Activated effector memory CD4-positive, alpha-beta T cell treated with Interleukin-2 at 50 U/mL for 16 hours (primary cell): ENCODE results near the gene TRPM4.
"Not testable (repeated sequence)": the region's sequence is repeated elsewhere in the genome, so short reads cannot be mapped to it uniquely, and the experiment has no call there.

ENCODE experiments used
- DNase-seq: peaks from one replicate; pipeline ENCODE4 v3.0.0-alpha.2; 2020

Gene TRPM4

DNA sequence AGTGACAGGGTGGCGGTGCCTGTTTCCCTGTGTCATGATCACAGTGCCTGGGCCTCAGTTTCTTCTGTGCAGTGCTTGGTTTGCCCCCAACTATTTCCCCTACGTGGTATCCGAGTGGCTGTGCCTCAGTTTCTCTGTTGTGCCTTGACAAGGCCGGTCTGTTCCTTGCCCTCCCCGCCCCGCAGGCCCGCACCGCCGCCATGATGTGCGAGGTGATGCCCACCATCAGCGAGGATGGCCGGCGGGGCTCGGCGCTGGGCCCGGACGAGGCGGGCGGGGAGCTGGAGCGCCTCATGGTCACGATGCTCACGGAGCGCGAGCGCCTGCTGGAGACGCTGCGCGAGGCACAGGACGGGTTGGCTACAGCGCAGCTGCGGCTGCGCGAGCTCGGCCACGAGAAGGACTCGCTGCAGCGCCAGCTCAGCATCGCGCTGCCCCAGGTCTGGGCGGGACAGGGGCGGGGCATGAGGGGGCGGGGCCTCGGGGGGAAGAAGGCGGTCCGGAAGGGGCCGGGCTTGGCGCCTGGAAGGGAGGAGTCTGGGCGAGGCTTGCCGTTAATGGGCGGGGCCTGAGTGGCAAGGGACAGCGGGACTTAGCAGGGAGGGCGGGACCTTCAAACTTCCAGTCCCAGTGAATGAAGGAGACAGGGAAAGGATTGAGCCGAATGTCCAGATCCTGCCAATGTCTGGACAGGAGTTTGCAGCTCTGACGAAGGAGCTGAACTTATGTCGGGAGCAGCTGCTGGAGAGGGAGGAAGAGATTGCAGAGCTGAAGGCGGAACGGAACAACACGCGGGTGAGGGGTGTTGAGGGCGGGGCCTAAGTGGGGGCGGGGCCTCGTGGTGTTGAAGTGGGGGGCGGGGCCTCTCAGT lies 29.7 kb upstream of the TRPM4 start:
- DNase-seq = peak; percentile 91

DNA sequence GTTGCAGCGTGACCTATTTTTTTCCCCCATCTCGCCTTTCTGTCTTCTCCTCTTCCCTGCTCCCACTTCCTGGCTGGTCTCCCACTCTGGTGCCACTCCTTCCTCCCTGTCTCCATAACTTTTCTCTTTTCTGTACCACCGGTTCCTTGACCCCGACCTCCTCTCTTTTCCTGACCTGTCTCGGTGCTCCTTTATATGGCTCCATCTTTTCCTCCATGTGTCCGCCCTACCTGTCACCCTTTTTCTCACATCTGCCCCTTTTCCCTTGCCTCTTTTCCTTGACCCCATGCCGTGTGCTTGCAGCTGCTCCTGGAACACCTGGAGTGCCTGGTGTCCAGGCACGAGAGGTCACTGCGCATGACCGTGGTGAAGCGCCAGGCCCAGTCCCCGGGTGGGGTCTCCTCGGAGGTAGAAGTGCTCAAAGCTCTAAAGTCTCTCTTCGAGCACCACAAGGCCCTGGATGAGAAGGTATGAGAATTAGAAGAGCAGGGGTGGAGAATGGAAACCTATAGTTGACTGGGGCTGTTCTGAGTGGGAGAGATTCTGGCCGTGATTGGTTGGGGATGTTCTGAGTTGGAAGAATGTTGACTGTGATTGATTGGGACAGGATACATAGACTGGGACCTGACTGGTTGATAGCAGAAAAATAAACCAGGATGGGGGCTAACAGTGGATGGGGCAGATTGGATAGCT lies 28.9 kb upstream of the TRPM4 start:
- DNase-seq = no peak

DNA sequence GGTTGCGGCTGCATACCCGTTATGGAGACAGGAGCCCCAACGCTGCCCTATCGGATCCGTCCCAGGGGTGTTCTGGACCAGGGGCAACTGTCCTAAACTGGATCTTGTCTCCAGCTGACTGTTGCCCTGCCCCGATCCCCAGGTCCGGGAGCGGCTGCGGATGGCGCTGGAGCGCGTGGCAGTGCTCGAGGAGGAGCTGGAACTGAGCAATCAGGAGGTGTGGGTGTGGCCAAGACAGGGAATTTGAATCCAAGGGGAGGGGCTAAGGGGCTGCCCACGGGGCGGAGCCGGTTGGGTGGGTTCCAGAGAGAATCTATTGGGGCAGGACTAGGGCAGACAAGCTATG lies 28.4 kb upstream of the TRPM4 start:
- no peak for DNase-seq

DNA sequence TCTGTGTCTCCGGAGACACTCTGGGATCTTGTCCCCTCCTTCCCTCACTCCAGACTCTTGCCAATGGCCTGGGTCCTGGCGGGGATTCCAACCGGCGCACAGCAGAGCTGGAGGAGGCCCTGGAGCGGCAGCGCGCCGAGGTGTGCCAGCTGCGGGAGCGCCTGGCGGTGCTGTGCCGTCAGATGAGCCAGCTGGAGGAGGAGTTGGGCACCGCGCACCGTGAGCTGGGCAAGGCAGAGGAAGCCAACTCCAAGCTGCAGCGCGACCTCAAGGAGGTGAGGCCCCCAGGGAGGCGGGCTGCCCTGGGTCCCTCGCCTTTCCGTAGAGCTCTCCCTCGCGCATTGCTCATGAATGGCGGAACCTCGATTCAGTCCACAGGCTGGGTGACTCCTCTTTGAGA lies 27.3 kb upstream of the TRPM4 start:
- DNase-seq = no peak

DNA sequence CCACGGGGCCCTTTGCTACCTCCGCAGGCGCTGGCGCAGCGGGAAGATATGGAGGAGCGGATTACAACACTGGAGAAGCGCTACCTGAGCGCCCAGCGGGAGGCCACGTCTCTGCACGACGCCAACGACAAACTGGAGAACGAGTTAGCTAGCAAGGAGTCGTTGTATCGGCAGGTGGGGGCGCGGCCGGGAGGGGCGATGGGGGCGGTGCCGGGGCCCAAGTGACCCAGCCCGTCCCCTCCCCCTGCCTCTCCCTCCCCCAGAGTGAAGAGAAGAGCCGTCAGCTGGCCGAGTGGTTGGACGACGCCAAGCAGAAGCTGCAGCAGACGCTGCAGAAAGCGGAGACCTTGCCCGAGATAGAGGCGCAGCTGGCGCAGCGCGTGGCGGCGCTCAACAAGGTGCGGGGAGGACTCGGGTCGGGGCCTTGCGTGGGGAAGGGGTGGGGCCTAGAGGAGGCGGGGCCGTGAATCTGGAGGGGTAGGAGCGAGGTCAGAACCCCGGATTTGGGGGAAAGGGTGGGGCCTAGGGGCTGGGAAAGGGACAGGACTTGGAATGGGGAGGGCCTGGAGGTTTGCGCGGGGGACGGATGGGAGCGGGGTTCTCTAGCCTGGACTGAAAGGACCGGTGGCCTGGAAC lies 24.5 kb upstream of the TRPM4 start:
- no peak for DNase-seq

DNA sequence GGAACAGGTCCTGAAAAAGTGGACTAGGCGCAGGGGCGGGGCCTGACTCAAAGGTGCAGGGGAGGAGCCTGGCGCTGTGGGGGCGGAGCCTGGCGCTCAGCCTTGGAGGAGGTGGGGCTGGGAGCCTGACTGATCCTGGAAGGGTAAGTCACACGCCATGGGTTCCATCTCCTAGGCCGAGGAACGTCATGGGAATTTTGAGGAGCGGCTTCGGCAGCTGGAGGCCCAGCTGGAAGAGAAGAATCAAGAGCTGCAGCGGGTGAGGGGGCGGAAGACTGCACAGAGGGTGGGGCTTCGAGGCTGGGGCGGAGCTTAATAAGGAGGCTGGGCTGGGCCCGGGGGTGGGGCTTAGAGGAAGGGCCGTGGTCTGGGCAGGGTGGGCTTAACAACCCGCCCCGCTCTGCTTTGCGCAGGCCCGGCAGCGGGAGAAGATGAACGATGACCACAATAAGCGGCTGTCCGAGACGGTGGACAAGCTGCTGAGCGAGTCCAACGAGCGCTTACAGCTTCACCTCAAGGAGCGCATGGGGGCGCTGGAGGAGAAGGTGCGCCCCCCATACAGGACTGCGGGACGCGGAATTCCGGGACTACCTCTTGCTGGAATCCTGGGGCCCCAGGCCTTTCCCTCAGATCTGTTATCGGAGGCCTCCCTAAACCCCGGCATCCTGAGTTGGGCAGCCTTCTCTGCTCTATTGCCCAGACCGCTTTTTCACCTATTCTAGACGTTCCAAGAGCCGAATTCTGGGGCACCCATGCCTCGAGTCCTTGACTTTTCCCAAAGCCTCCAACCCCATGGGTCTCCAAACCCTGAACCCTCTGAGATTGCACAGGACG lies 23.8 kb upstream of the TRPM4 start:
- no peak for DNase-seq

DNA sequence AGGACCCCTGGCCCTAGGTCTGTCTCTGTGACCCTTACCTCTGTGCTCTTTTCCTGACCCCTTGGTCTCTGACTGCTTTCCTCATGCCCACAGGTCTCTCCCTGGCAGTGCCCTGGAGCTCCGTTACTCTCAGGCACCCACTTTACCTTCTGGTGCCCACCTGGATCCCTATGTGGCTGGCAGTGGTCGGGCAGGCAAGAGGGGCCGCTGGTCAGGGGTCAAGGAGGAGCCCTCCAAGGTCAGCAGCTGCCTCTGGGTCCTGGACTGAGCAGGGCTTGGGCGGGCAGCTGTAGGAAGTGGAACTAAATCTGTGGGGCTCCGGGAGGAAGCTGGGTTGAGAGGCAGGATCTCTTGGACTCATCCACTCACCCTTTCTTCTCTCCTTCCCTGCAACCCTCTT lies 21.9 kb upstream of the TRPM4 start:
- no peak for DNase-seq

DNA sequence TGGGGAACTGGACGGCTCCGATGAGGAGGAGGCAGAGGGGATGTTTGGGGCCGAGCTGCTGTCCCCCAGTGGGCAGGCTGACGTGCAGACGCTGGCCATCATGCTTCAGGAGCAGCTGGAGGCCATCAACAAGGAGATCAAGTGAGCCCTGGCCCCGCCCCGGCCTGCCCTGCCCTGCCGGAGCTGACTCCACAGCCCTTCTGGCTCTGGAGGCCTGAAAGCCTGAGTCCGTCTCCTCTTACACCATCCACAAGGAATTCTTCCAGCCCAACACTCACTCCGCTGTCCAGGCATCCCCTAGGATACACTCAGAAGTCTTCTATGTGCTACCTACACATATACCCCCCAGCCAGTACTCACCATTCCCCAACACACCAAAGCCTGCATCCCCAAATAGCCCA lies 20.8 kb upstream of the TRPM4 start:
- DNase-seq = no peak

DNA sequence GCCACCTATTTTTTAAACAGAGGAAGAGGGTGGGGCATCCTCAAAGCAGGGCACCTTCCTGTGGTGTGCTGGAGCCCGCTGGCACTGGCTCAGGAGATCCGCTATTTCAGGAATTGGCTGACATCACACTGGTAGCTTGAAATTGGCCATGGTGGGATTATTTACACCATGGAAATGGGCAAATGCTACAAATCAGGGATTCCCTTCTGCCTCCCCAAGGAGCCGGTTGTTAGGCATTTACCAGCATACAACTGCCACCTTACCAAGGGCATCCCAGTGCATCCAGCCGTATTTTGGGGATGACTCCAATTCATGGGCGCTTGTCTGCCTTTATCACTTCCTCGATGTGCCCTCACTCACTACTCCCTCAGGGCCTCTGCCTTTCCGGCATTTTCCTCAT lies 16.6 kb upstream of the TRPM4 start:
- no peak for DNase-seq

DNA sequence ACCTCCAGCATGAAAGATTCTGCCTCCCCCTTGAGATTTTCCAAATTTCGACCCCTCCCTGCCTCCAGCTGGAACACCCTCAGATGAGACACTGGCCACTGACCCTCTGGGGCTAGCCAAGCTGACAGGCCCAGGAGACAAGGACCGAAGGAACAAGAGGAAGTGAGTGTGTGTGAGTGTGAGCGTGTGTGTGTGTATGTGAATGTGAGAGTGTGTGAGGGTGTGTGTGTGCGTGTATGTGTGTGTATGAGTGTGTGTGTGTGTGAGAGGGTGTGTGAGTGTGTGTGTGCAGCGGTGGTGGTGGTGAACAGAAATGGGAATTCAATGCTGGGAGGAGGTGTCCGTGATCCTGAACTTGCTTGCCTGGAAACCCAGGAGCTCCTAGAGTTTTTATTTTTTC lies 16.2 kb upstream of the TRPM4 start:
- DNase-seq = no peak

DNA sequence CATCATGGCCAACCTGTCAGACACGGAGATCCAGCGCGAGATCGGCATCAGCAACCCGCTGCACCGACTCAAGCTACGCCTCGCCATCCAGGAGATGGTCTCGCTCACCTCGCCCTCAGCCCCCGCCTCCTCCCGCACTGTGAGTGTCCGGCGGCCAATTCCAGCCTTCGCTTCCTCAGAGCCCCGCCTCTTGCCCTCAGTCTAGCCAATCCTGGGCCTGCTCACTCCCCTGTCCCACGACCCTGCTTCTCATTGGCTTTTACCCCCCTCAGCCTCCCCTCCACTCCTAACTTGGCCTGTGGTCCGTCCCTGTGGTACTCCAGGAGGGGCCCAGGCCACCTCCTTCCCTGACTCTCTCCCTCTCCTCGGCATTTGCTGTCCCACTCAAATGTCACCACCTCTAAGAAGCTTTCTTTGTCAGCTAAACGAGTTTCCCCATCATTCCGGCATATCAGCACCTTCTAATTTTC lies 14.7 kb upstream of the TRPM4 start:
- no peak for DNase-seq

DNA sequence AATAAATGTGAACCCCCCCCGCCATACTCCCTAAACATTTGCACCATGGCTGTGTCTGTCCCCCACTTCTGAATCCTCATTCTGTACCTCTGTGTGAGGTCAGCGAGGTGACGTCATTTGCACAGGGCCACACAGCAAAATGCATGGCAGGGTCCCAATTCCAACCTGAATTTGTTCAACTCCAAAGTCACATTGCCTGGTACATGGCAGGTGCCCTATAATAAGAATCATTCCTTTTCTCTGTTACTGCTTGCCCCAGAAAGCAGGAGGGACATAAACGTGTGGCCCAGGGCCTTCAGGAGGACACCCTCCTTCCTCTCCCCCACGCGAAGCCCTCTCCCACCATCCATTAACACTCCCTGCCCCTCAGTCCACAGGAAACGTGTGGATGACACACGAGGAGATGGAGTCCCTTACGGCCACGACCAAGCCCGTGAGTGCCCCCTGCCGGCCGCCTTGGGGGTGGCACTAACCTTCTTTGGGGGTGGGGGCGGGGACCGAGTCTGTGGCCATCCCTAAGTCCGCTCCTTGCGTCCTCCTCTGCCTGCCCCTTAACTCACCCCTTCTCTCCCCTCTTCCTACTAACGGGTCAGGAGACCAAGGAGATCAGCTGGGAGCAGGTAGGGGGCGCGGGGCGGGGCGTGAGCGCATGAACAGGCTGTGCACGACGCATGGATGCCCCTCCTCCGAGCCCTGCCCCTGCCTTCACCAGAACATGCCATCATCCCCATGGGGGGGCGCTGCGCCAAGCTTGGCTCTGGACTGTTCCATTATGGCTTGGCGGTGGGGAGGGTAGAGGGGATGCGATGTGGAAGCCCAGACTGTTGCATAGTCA lies 11.8 kb upstream of the TRPM4 start:
- DNase-seq = peak; percentile 66

DNA sequence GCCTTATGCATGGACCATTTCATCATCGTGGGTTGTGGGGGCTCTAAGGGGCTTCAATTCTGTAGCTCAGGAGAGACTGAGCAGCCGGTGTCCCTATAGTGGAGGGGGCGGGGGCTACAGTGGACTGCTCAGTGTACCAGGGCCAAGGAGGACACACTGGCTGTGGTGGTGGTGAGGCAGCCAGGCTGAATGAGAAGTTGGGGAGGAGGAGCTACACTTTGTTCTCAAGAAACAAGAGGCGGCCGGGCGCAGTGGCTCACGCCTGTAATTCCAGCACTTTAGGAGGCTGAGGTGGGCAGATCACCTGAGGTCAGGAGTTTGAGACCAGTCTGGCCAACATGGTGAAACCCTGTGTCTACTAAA lies 11.2 kb upstream of the TRPM4 start:
- not testable (repeated sequence) for DNase-seq

DNA sequence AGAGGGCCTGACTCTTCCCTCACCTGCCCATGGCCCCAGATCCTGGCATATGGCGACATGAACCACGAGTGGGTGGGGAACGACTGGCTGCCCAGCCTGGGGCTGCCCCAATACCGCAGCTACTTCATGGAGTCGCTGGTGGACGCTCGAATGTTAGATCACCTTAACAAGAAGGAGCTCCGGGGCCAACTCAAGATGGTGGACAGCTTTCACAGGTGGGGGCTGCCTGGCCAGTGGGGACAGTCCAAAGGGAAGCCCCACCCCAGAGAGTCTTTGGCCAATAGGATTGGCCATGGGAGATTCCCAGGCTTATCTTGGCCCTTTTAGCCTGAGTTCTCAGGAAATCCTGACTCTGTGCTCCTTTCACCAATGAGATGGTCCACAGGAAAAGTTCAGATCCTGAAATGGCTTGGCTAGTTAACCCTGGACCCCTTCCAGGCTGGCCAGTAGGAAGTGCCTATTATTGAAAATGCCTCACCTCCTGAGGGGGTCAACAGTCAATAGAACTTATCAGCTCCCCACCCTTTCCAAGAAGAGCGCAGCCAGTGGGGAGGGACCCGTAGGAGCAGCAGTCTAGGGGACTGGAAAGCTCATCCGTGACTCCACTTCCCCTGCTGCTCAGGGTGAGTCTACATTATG lies 9.4 kb upstream of the TRPM4 start:
- no peak for DNase-seq

DNA sequence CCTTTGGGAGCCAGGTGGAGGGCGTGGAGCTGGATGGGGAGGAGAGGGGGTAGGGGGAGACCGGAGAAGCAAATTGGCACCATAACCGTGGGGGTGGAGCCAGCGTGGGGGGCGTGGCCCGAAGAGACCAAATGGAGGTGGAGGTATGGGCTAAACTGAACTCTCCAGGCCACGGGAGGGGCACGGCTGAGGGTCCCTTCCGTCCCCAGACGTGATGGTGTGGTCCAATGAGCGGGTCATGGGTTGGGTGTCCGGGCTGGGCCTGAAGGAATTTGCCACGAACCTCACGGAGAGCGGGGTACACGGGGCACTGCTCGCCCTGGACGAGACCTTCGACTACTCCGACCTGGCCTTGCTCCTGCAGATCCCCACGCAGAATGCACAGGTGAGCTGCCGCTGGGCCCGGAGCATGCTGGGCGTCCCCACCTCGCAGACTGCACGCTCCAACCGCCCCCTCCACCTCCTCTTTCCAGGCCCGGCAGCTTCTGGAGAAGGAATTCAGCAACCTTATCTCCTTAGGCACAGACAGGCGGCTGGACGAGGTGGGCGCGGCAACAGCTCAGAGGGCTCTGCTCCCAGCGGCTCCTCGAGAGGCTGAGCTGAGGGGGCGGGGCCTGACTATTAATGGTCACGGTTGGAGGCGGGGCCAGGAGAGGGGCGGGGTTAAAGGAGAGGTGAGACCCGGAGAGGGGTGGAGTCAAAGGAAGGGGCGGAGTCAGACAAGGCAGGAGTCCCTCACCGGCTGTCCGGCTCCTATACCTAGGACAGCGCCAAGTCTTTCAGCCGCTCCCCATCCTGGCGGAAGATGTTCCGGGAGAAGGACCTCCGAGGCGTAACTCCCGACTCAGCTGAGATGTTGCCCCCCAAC lies 8.6 kb upstream of the TRPM4 start:
- peak; percentile 50 for DNase-seq

DNA sequence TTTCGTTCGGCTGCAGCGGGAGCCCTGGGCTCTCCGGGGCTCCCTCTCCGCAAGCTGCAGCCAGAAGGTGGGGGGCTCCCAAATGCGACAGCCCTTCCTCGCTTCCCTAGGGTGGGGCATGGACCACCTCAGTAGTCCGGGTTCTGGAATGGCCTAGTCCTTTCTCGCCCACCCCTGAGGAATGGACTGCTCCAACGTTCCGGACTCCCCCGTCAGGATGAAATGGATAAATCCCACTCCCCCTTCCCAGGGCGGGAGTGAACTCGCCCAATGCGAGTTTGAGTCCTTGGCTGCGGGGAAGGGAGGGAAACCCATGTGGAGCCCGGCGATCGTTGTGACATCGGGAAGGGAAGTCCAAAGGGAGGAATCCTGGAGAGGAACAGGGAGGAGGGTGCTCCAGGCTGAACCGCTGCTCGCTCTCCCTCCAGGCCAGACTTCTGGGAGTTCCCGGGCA lies 7.9 kb upstream of the TRPM4 start:
- DNase-seq = no peak

DNA sequence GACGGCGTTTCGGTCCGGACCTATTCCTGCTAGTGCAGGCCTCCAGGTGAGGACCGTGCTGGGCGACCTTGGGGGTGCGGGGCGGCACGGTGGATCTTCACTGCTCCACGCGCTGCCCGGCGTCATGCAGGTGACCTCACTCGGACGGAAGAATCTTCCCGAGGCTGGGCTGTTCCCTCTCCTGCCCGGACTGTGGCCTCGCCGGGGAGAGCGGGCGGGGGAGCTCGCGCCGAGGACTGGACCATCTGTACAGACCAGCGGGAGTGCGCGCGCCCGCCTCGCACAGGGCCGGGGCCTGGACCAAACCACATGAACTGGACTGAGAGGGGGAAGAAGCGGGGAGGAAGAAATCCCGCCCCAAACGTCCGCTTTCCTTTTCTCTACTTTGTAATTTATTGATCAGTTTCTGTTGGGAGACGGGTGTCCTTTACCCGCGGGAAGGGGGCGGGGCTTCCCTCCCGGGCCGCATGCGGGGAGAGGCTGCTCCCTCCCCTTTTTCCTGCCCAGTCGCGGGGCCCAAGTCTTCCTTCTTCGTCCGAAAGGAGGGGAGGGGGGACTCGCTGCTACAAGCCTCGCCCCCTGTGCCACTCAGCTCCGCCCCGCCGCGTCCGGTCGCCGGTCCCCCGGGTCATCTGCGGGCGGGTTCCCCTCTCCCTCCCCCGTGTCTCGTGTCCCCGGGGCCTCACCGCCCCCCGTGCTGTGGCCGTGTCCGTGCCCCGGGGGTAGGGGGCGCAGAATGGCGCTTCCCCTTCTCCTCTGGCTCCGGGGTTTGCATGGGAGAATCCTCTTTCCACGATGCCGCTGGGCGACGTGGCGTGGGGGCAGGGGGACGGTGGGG lies 7.3 kb upstream of the TRPM4 start:
- no peak for DNase-seq

DNA sequence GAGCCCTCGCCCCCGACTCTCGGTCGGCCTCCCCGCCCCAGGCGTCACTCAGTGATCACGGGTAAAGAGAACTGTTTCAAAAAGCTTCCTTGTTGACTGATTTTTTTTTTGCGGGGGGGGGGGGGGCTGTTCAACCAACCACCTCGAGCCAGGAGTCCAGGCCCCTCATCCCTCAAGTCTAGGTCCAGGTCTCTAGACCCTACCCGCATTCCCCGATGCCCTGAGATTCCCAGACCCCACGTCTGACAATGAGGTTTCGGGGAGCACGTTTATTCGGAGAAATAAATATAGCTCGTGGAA lies 6.7 kb upstream of the TRPM4 start:
- DNase-seq = no peak

DNA sequence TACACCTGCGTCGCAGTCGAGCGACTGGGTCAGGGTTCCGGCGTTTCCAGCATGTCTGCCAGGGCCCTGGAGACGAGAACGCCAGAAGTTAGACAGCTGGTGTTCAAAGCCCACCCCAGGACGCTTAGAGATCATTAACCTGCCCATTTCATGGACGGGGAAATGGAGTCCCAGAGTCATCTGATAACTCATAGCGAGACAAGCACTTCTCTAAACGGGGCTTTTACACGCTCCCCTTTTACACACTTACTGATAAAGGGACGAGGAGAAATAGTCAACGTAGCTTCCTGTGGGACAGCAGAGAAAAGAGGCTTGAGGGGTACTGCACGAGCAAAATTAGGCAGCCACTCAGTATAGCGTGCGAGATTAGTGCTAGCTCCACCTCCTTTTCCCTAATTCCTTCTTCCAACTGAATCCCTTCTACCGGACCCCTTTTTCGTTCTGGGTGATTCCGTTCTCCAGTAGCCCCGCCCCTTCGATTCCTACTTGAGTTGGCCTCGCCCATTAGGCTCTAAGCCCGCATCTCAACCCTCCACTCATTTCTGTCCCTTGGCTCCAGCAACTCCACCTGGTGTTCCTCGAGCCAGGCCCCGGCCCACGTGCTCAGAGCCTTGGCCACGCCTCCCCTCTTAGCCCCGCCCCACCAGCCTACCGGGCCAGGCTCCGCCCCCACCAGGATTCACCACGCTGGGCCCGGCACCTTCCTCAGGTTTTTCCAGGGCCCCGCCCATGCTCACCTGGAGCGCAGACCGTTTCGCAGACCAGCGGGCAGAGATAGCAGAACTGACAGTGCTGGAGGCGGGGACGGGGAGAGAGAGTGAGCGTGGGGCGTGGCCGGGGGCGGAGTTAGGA lies 6.1 kb upstream of the TRPM4 start:
- DNase-seq = no peak
